HepG2 (cell line): ENCODE measurements around the gene DOCK2. TPM values are rescaled to one million over a fixed set of nuclear protein-coding genes. Genes with fewer than 3 reads are reported as not detected.
A peak's percentile ranks its signal among the peaks of the same experiment; 100 is the strongest.

Experiments used
- ATAC-seq: fragments of 200-7000 bp; cut with Tn5 transposase; 3 replicates; pipeline ENCODE4 v1.9.1; 2020; ENCODE audit warnings: mild to moderate bottlenecking, moderate library complexity
- BruUV-seq: library from RNA; stranded (reverse); fragments of 400-500 nt; replicated peaks from 2 replicates; lab custom pipeline; 2021; lab: Mats Ljungman, UMichigan
- CTCF ChIA-PET: fragments of 300-600 bp; formaldehyde crosslinking; extraction: SDS; loops from one replicate; lab custom pipeline; 2021; ENCODE audit warnings: low total read pairs, inconsistent platforms, low intra/inter-chr PET ratio; lab: Yijun Ruan, JAX
- POLR2A ChIA-PET: fragments of 350-600 bp; sonication (Branson Sonifier 250); formaldehyde crosslinking; loops from one replicate; lab custom pipeline; 2020; ENCODE audit warnings: antibody characterized with exemption, inconsistent platforms; lab: Yijun Ruan, JAX
- DNase-seq: peaks from one replicate; pipeline ENCODE4 v3.0.0-alpha.2; 2015; ENCODE audit warnings: low spot score
- FAIRE-seq: peaks from 3 replicates; lab custom pipeline; 2011; peaks lifted over from hg19 to GRCh38; lab: Jason Lieb, UNC
- H2AFZ ChIP-seq: one replicate; pipeline ENCODE4 v1.6.1; 2011; ENCODE audit warnings: low read length, inconsistent platforms
- H3K27ac ChIP-seq: fragments of 300-600 bp; 3 replicates; pipeline ENCODE4 v1.8.0; 2011; ENCODE audit warnings: mixed run types, mild to moderate bottlenecking, mixed read lengths, low read length, inconsistent platforms; ENCODE audit not compliant: insufficient read depth; ENCODE audit errors: extremely low read length
- H3K27me3 ChIP-seq, 2 experiments: fragments of 200-600 bp in 1 of 2; 2 replicates in 1 of 2; 3 replicates in 1 of 2; pipeline versions ENCODE4 v1.6.0 to v1.8.0; 2011; ENCODE audit warnings: low read length in 2 of 2, mild to moderate bottlenecking in 2 of 2, moderate library complexity in 2 of 2, inconsistent platforms in 1 of 2; ENCODE audit not compliant: insufficient read depth in 2 of 2, control insufficient read depth in 1 of 2
- H3K36me3 ChIP-seq, 2 experiments: fragments of 200-600 bp in 1 of 2; replicated peaks in 1 of 2; 2 replicates in 1 of 2; 3 replicates in 1 of 2; pipeline versions ENCODE4 v1.5.1 to v1.8.0; 2011; ENCODE audit warnings: low read length in 2 of 2, inconsistent platforms in 1 of 2; ENCODE audit not compliant: insufficient read depth in 2 of 2, control insufficient read depth in 1 of 2
- H3K4me1 ChIP-seq: 2 replicates; pipeline ENCODE4 v1.5.1; 2012; ENCODE audit warnings: low read length, inconsistent platforms; ENCODE audit not compliant: insufficient read depth
- H3K4me2 ChIP-seq: 2 replicates; pipeline ENCODE4 v1.6.0; 2011; ENCODE audit warnings: low read depth, low read length, inconsistent platforms
- H3K4me3 ChIP-seq, 3 experiments: fragments of 200-600 bp in 1 of 3; sonication (generic), shearing (Covaris generic) in 1 of 3; replicated peaks in 1 of 3; 2 replicates each; pipeline ENCODE4 v1.5.1; 2011 to 2016; ENCODE audit warnings: low read length in 3 of 3, inconsistent platforms in 2 of 3, low read depth in 2 of 3, mild to moderate bottlenecking in 2 of 3, control low read depth in 1 of 3, mixed read lengths in 1 of 3; ENCODE audit not compliant: insufficient read depth in 1 of 3
- H3K79me2 ChIP-seq: one replicate; pipeline ENCODE4 v1.6.1; 2011; ENCODE audit warnings: low read length, inconsistent platforms; ENCODE audit not compliant: insufficient read depth
- H3K9ac ChIP-seq: 2 replicates; pipeline ENCODE4 v1.6.0; 2011; ENCODE audit warnings: mild to moderate bottlenecking, low read depth, low read length, inconsistent platforms; ENCODE audit not compliant: insufficient read depth
- H3K9me3 ChIP-seq: 2 replicates; pipeline ENCODE4 v1.5.1; 2012; ENCODE audit warnings: mild to moderate bottlenecking, low read length
- H4K20me1 ChIP-seq: 2 replicates; pipeline ENCODE4 v1.6.0; 2011; ENCODE audit warnings: inconsistent platforms, mild to moderate bottlenecking, low read length, moderate library complexity; ENCODE audit not compliant: insufficient read depth
- CHD2 ChIP-seq: IDR thresholded peaks from 2 replicates; pipeline ENCODE4 v1.6.1; 2011; ENCODE audit warnings: low read depth, low read length, improper control_type of control experiment
- JUNB ChIP-seq: sonication (generic); formaldehyde crosslinking; IDR thresholded peaks from 2 replicates; pipeline ENCODE4 v1.8.0; 2022; ENCODE audit warnings: missing genetic modification reagents, mild to moderate bottlenecking, borderline replicate concordance
- POGZ ChIP-seq: sonication (generic); formaldehyde crosslinking; IDR thresholded peaks from 2 replicates; pipeline ENCODE4 v1.4.0; 2020; ENCODE audit warnings: mild to moderate bottlenecking, missing genetic modification reagents
- TOPORS ChIP-seq: sonication (generic); formaldehyde crosslinking; IDR thresholded peaks from 2 replicates; pipeline ENCODE4 v1.8.0; 2023; ENCODE audit warnings: mild to moderate bottlenecking, missing genetic modification reagents
- ZNF431 ChIP-seq: sonication (generic); formaldehyde crosslinking; IDR thresholded peaks from 2 replicates; pipeline ENCODE4 v1.9.0; 2022; ENCODE audit warnings: missing genetic modification reagents, low read depth, mild to moderate bottlenecking, borderline replicate concordance
- ZNF574 ChIP-seq: sonication (generic); formaldehyde crosslinking; IDR thresholded peaks from 2 replicates; pipeline ENCODE4 v1.4.0; 2020; ENCODE audit warnings: missing genetic modification reagents
- ZNF841 ChIP-seq: sonication (generic); formaldehyde crosslinking; IDR thresholded peaks from 2 replicates; pipeline ENCODE4 v1.8.1; 2023; ENCODE audit warnings: missing genetic modification reagents, borderline replicate concordance
- WGBS: methylation state at CpG from one replicate; pipeline ENCODE4 v1.1.6; 2017; ENCODE audit warnings: low lambda C conversion rate; 5-methylcytosine and 5-hydroxymethylcytosine counted together
- in situ Hi-C: cut with HindIII; loops from 2 replicates; pipeline ENCODE4 v1.10.0; 2017; ENCODE audit warnings: low pct_unique_long_range_greater_than_20kb; ENCODE audit not compliant: extremely low pct_ligation_motif_present
- intact Hi-C: fragments of 100-400 bp; cut with micrococcal nuclease; formaldehyde crosslinking; loops from one replicate; pipeline ENCODE4 v1.10.0; 2022; ENCODE audit not compliant: unreplicated experiment
- polyA plus RNA-seq, 8 experiments: library from polyadenylated mRNA; depleted of rRNA in 3 of 8; stranded (reverse) in 7 of 8; unstranded in 1 of 8; fragments of >200 nt; fragmentation: Illumina TruSeq in 4 of 8; extraction: Trizol in 4 of 8; gene quantifications; 2 replicates each; pipeline versions ENCODE4 v1.2.1 to v1.2.3, GENCODE V29; 2011 to 2016; ENCODE audit warnings: low read depth in 4 of 8, missing spikeins in 1 of 8, mixed read lengths in 1 of 8; ENCODE audit not compliant: insufficient read depth in 1 of 8
- total RNA-seq, 5 experiments: library from RNA; depleted of rRNA; stranded (reverse); fragments of >200 nt; fragmentation: Illumina TruSeq; extraction: Trizol; gene quantifications; 2 replicates each; pipeline ENCODE4 v1.2.3, GENCODE V29; 2016; ENCODE audit warnings: low read depth in 1 of 5

Gene DOCK2
- total and polyA plus RNA-seq, 2 of the 13 experiments (the other 11 are each of a cell fraction or from before 2014, with no cell fraction given) = not detected

GRCh38 chr5:169728418-169728817, 91.3 kb downstream of the DOCK2 start (continued):
- TF ChIP-seq ZNF574 (CRISPR knock-in tag) (no peak), ZNF841 (CRISPR knock-in tag) (no peak), CHD2 (no peak), POGZ (CRISPR knock-in tag) (no peak)

- Histone ChIP-seq H3K9me3 (no peaks in the 10 kb centered on the region), H3K9ac (no peak overlapping the region)
- POLR2A ChIA-PET = no interaction called here
- in situ Hi-C loops = no loop called here
- TF ChIP-seq TOPORS (no peak), ZNF431 (0 out of 2 replicates have a peak, but pooled peaks have one; percentile 34), JUNB (CRISPR knock-in tag) (no peak)
- TF ChIP-seq, all 625 proteins: peak for 1
- Histone ChIP-seq H3K27me3 (no peaks in the 10 kb centered on the region), H3K4me3 (no peak overlapping the region), H4K20me1 (no peaks in the 10 kb centered on the region), H3K4me1 (no peaks in the 10 kb centered on the region), H3K36me3 (no peaks in the 10 kb centered on the region), H3K4me2 (no peak overlapping the region), H3K27ac (no peak overlapping the region), H3K79me2 (no peaks in the 10 kb centered on the region), H2AFZ (no peak overlapping the region)
- intact Hi-C loops = no loop called here
- ATAC-seq (no peak), DNase-seq (no peak), FAIRE-seq (no peak)
- CTCF ChIA-PET = no interaction called here
- WGBS = 0% methylated on average over 6 of the region's 6 CpGs
- BruUV-seq = no TSS peak
These were observed 94.1 kb downstream of the DOCK2 start for GRCh38 chr5:169731221-169731620.
